GM21423 (cell line): ENCODE data around the gene WDR82.

Experiments used
- ATAC-seq: cut with Tn5 transposase; IDR thresholded peaks from one replicate; pipeline ENCODE4 v1.9.1; 2021; ENCODE audit warnings: mild to moderate bottlenecking, moderate library complexity; ENCODE audit not compliant: unreplicated experiment

WDR82 gene

DNA sequence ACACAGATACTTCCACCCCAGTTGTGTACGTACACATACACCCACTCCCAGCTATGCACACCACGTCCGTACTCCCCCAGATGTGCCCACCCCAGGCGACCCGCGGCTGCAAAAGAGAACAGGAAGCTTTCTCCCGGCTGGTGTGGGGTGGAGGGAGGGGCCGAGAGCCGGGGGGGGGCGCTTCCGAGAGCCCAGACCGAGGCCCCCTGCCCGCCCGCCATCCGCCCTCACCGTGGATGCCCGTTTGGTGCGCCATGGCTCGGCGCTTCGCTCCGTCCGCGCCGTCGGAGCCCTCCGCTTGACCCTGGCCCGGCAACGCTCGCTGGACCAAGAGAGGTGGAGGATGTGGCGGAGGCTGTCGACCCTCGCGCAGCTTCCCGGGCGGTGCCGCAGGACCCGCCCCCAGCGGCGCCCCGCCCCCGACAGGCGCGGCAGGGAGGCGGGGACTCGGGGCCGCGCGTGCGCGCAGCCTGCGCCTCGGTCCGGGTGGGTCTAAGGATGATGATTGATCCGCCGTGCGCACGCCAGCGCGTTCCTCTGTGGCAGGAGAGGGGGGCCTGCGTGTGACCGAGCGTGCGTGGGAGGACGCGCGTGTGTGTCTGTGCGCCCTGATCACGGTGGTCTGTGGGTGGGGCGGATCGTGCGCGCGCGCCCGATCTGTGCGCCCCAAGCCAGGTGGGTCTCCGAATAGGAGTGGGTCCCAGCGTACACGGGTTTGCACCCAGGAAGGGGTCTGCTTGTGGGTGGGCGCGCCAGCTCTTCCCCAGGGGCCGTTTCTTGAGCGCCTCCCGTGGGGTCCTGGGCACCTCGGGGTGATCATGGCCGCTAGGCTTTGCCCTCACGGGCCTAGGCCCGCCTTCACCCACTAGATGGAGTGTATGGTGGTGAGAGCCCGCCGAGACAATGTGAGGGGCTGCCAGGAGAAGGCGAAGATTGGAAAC lies 39.4 kb downstream of the WDR82 start, which contains the start of gene TWF2:
TSS of gene TWF2 (minus strand) at position 398 of the 941 bp plus-strand sequence. CDS start at position 256, 142 bp downstream.
- peak; percentile 64 for ATAC-seq

GRCh38 chr3:52238193-52238760 lies 40.2 kb downstream of the WDR82 start:
- ATAC-seq: no peak

GRCh38 chr3:52237657-52238172 lies 40.7 kb downstream of the WDR82 start:
- no peak for ATAC-seq

DNA sequence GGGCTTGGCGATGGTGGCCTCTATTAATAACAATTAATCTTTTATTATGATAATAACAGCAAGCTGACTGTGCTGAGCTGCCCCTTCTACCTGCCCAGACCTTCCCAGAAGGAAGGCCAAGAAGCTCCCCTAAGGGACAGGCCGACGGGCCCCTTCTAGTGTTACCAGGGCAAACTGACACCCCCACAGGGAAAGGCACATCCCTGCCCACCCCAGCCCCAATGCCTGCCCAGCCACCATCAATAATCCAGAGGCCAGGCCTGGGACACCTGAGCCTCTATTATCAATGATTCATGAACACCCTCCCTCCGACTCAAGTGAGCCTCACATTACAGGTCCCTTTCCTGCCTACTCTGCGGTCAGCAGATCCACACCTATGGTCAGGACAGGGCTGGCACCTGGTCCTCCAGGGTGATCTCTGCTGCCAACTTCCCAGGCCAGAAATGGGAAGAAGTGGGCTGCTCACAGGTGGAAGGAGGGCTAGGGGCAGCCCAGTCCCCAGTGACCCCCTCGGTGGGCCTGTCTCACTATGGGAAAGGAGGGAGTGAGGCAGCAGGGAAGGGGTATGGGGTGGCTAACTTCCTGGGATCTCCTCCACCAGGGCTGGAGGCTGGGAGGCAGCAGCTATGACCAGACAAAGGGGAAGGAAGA lies 41.3 kb downstream of the WDR82 start:
- ATAC-seq: no peak

DNA sequence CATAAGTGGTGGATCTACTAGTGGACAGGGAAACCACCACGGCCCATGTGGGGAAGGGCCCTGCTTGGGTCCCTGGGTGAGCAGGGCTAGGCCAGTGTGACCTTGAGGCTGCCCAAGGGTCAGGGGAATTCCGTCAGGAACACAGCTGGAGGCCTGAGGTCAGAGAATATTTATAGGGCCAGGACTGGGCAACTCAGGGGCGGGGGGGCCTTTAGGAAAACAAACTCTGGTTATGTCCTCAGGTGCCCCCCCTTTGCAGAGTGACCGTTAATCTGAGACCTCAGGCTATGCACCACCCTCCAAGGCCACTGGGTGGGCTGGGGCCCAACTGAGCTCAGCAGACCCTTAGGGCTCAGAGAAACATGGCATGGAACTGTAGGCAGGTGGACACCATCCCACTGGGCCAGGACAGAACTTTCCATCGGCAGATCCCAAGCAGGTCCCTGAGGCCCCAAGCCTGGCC lies 42.0 kb downstream of the WDR82 start:
- no peak for ATAC-seq

- ATAC-seq: no peak
These were observed 43.7 kb downstream of the WDR82 start for GRCh38 chr3:52234516-52235447.

- no peak for ATAC-seq
These were observed 44.5 kb downstream of the WDR82 start for GRCh38 chr3:52233968-52234367.

DNA sequence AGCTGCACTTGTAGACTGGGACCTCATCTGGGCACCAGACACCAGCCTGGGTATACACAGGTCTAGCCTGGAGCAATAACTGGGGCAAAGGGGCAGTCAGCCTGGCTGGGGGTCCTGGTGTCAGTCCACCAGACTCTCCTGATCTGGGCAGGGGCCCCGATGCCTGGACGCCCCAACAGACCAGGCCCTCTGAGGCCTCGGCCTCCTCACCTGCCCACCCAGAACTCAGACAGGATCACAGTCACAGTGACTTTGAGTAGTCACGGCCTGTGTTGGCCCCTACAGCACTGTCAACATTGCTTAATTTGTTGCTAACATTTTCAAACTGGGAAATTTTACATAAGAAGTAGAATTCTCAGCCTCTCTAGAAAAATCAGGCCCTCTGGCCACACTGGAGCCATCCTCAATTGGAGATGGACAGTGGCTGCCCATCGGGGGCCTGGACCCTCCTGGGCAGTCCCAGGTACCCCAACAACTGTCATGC lies 45.3 kb downstream of the WDR82 start:
- no peak for ATAC-seq

DNA sequence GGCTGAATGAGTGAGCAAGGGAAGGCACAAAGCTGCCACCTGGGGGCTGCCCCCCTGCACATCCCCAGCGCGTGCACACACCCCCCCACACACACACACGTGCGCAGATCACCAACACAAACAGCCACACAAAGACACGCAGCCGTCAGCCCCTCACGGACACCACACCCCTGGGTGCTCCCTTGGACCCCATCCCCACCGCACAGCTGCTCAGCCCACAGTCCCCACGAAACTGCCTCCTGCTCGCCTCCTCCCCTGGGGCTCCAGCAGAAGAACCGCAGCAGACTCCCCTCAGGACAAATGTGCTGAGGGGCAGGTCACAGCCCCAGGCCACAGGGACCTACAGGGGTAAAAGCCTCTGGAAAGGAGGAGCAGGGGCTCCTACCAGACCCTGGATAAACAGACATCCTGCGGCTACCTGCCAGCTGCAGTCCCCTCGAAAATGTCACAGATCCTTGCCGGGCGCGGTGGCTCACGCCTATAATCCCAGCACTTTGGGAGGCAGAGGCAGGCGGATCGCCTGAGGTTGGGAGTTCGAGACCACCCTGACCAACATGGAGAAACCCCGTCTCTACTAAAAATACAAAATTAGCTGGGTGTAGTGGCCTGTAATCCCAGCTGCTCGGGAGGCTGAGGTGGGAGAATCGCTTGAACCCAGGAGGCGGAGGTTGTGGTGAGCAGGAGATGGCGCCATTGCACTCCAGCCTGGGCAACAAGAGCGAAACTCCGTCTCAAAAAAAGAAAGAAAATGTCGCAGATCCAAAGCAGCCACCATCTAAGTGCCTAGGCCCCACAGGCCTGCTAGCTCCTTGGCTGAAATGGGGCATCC lies 46.0 kb downstream of the WDR82 start:
- ATAC-seq: no peak

DNA sequence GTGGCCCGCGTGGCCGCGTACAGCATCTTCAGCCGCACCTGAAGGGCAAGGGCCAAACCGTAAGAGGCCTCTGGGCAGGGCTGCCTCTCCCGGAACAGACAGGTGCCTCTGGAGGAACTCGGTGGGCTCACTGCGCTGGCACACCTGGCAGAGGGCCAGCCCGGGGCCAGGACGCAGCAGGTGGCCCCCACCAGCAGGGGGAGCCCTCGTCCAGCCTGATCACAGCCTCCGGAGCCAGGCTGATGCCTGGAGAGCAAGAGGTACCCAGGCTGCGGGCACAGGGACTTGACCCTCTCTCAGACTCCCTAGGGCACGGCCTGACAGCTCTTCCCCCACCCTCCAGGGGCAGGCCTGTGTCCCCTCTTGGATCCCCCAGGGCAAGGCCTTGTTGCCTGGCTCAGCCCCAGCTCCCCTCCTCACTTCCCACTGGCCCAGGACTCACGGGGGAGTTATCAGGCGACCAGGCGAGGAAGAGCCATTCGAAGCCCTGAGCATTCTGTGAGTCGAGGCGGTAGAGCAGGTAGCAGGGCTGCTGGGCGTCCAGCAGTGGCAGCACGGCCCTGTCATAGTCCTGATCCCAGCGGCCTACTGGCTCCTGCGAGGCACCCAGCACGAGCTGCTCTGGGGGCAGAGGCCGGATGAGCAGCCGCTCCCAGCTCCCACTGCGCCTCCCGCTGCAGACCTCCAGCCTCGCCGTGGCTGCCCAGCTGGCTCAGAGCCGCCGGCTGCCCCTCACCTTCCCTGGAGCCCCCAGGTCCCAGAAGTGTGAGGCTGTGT lies 46.8 kb downstream of the WDR82 start:
- ATAC-seq: no peak

GRCh38 chr3:52230889-52231499 lies 47.5 kb downstream of the WDR82 start:
- ATAC-seq: no peak

DNA sequence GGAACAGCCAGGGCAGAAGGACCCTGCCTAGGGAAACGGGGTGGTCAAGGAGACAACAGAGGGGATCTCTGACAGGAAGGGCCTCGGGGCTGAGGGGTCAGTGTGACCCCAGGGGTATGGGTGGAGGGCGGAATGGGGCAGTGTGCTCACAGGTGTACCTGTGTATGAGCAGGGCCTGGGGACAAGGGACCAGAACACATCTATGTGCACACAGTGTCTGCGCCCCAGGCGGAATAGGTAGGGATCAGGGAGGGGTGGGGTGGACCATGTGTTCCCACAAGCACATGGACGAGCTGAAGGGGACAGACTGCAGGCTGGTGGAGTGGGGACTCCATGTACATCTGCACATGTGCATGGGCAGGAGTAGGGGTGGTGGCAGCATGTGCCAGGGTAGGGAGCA lies 48.0 kb downstream of the WDR82 start:
- no peak for ATAC-seq

GRCh38 chr3:52229656-52230055 lies 48.8 kb downstream of the WDR82 start:
- ATAC-seq: no peak

DNA sequence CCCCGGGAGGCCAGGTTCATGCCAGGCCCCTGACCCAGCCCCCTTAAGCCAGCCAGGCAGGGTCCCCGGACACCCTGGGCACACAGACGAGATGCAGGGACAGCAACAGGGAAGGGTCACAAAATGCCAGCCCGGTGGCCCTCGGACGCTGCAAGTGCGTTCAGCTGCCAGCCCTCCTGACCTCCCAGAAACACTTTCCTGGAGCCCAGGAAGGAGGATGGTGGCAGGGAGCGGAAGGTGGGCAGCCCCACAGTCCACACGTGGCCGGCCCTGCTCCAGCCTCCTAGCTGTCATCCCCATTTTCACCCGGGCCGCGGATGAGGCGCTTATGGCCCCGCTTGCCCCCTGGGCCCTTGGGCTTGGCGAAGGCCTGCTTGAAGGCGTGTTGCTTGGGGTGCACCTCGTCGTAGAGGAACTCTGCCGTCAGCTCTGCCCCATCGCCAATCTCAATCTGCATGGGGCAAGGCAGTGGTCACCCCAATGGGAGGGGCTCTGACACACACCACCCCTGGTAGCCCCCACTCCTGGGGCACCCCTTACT lies 49.6 kb downstream of the WDR82 start:
- ATAC-seq: no peak

DNA sequence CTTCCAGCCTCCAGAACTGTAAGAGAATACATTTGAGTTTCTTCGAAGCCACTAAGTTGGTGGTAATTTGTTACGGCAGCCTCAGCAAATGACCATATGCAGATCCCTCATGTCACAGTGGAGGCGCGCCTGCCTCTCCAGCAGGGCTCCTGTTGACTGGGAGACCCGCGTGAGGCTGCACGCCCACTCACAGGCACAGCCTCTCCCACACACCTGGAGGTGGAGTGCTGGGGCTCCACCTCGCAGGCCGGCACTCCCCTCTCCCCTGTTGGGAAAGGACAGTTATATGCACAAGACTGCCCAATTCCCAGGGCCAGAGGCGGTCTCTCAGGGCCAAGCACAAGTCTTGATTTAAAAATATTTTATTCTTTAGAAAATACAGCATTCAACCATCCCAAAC lies 50.2 kb downstream of the WDR82 start:
- ATAC-seq: no peak

DNA sequence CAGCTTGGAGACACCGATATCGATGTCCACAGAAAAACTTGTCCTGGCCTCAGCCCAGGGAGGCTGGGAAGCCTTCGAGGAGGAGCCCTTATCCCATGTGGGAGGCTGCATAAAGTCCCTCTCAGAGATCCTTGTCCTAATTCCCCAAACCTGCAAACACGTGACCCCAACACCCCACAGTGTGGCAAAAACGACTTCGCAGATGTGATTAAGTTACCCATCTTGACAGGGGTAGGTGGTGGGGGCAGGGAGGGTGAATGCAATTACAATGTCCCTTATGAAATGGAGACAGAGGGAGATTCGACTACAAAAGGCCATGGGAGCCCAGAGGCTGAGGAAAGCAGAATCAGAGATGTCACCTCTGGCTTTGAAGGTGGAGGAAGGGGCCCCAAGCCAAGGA lies 50.7 kb downstream of the WDR82 start:
- no peak for ATAC-seq

GRCh38 chr3:52227117-52227516 lies 51.3 kb downstream of the WDR82 start:
- ATAC-seq: no peak
